ENCODE data around the gene PPP1R9A.

DNA sequence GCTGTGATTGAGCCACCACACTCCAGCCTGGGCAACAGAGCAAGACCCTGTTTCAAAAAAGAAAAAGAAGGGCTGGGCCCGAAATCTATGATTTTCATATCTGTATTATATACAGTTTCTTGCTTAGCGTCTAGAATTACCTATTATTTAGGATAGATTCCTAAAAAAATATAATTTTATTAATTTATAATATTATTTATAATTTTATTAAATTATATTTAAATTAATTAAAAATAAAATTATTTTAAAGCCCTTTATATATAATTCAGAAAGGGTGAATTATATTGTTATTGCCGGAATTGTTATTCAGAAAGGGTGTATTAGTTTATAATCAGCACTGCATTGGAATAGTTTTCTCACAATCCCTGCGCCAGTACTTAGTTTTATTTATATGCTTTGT is 14.5 kb downstream of the PPP1R9A start:
- TF ChIP-seq, protein P1, sequence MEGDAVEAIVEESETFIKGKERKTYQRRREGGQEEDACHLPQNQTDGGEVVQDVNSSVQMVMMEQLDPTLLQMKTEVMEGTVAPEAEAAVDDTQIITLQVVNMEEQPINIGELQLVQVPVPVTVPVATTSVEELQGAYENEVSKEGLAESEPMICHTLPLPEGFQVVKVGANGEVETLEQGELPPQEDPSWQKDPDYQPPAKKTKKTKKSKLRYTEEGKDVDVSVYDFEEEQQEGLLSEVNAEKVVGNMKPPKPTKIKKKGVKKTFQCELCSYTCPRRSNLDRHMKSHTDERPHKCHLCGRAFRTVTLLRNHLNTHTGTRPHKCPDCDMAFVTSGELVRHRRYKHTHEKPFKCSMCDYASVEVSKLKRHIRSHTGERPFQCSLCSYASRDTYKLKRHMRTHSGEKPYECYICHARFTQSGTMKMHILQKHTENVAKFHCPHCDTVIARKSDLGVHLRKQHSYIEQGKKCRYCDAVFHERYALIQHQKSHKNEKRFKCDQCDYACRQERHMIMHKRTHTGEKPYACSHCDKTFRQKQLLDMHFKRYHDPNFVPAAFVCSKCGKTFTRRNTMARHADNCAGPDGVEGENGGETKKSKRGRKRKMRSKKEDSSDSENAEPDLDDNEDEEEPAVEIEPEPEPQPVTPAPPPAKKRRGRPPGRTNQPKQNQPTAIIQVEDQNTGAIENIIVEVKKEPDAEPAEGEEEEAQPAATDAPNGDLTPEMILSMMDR (IDR thresholded peaks at IDR 0.05 in 2 of 3, conservative IDR thresholded peaks at IDR 0.05 in 1 of 3; ENCODE audit: borderline replicate concordance in 1 of 3, insufficient read depth in 1 of 3, low read depth in 2 of 3, low read length in 2 of 3): no peak
- TF ChIP-seq YY1 (IDR thresholded peaks at IDR 0.05; ENCODE audit: extremely low read depth, insufficient replicate concordance, low read depth, low read length) (no peak), POLR2AphosphoS5 (IDR thresholded peaks at IDR 0.05; ENCODE audit: low read depth, low read length) (no peak), POLR2A (IDR thresholded peaks at IDR 0.05; ENCODE audit: borderline replicate concordance, extremely low read depth, insufficient read depth, insufficient read length) (no peak), EZH2 (IDR thresholded peaks at IDR 0.05) (no peak), RAD21 (IDR thresholded peaks at IDR 0.05; ENCODE audit: low read depth) (no peak), ZNF274 (IDR thresholded peaks at IDR 0.05; ENCODE audit: low read depth, low read length) (no peak)
- TF ChIP-seq, protein P2, sequence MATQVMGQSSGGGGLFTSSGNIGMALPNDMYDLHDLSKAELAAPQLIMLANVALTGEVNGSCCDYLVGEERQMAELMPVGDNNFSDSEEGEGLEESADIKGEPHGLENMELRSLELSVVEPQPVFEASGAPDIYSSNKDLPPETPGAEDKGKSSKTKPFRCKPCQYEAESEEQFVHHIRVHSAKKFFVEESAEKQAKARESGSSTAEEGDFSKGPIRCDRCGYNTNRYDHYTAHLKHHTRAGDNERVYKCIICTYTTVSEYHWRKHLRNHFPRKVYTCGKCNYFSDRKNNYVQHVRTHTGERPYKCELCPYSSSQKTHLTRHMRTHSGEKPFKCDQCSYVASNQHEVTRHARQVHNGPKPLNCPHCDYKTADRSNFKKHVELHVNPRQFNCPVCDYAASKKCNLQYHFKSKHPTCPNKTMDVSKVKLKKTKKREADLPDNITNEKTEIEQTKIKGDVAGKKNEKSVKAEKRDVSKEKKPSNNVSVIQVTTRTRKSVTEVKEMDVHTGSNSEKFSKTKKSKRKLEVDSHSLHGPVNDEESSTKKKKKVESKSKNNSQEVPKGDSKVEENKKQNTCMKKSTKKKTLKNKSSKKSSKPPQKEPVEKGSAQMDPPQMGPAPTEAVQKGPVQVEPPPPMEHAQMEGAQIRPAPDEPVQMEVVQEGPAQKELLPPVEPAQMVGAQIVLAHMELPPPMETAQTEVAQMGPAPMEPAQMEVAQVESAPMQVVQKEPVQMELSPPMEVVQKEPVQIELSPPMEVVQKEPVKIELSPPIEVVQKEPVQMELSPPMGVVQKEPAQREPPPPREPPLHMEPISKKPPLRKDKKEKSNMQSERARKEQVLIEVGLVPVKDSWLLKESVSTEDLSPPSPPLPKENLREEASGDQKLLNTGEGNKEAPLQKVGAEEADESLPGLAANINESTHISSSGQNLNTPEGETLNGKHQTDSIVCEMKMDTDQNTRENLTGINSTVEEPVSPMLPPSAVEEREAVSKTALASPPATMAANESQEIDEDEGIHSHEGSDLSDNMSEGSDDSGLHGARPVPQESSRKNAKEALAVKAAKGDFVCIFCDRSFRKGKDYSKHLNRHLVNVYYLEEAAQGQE (IDR thresholded peaks at IDR 0.05; ENCODE audit: low read depth): no peak
- TF ChIP-seq, protein P3, sequence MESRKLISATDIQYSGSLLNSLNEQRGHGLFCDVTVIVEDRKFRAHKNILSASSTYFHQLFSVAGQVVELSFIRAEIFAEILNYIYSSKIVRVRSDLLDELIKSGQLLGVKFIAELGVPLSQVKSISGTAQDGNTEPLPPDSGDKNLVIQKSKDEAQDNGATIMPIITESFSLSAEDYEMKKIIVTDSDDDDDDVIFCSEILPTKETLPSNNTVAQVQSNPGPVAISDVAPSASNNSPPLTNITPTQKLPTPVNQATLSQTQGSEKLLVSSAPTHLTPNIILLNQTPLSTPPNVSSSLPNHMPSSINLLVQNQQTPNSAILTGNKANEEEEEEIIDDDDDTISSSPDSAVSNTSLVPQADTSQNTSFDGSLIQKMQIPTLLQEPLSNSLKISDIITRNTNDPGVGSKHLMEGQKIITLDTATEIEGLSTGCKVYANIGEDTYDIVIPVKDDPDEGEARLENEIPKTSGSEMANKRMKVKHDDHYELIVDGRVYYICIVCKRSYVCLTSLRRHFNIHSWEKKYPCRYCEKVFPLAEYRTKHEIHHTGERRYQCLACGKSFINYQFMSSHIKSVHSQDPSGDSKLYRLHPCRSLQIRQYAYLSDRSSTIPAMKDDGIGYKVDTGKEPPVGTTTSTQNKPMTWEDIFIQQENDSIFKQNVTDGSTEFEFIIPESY (IDR thresholded peaks at IDR 0.05; ENCODE audit: extremely low read depth, insufficient replicate concordance, low read length): no peak
- TF ChIP-seq, protein P4, sequence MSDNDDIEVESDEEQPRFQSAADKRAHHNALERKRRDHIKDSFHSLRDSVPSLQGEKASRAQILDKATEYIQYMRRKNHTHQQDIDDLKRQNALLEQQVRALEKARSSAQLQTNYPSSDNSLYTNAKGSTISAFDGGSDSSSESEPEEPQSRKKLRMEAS (IDR thresholded peaks at IDR 0.05): no peak
